HUDEP-2 (cell line): Measurements from ENCODE around the gene CD302.
"Not testable (repeated sequence)": the region's sequence is repeated elsewhere in the genome, so short reads cannot be mapped to it uniquely, and the experiment has no call there.

ENCODE experiments used
- DNase-seq, 76 experiments: peaks; one replicate each; lab custom pipeline; 2025; ENCODE audit not compliant: unreplicated experiment in 76 of 76; lab: John Stamatoyannopoulos, UW

Gene CD302

GRCh38 chr2:159797543-159798375 is at the start of gene CD302:
Gene CD302 (minus strand): TSS chr2:159798208. CDS start chr2:159798198, 10 bp downstream.
- DNase-seq, result peak in 16 of 76 experiments; percentile 3 to 25 (median 14)

GRCh38 chr2:159846564-159846963 is 48.6 kb upstream of the CD302 start:
- no peak for DNase-seq

- no peak for DNase-seq
These were observed 42.6 kb upstream of the CD302 start for GRCh38 chr2:159840616-159841015.

- no peak for DNase-seq
These were observed 34.9 kb upstream of the CD302 start for GRCh38 chr2:159832858-159833257.

GRCh38 chr2:159832026-159832425 is 34.0 kb upstream of the CD302 start:
- no peak for DNase-seq

- DNase-seq, result no peak
These were observed 31.4 kb upstream of the CD302 start for GRCh38 chr2:159829376-159829775.

GRCh38 chr2:159828738-159829137 is 30.7 kb upstream of the CD302 start:
- no peak for DNase-seq

- DNase-seq, result not testable (repeated sequence)
These were observed 24.4 kb upstream of the CD302 start for GRCh38 chr2:159822478-159822833.

GRCh38 chr2:159821775-159822477 is 23.9 kb upstream of the CD302 start:
- not testable (repeated sequence) for DNase-seq

GRCh38 chr2:159818940-159819339 is 20.9 kb upstream of the CD302 start:
- DNase-seq, result no peak

GRCh38 chr2:159817283-159817682 is 19.3 kb upstream of the CD302 start:
- no peak for DNase-seq

- DNase-seq, result no peak
These were observed 13.2 kb upstream of the CD302 start for GRCh38 chr2:159811232-159811631.

GRCh38 chr2:159808032-159808425 is 10.0 kb upstream of the CD302 start:
- DNase-seq, result no peak

GRCh38 chr2:159807183-159808031 is 9.4 kb upstream of the CD302 start:
- peak in 28 of 76 experiments; percentile 2 to 44 (median 12) for DNase-seq

GRCh38 chr2:159804941-159805340 is 6.9 kb upstream of the CD302 start:
- DNase-seq, result no peak

- DNase-seq, result no peak
These were observed 5.4 kb upstream of the CD302 start for GRCh38 chr2:159803235-159803962.

GRCh38 chr2:159802673-159803072 is 4.7 kb upstream of the CD302 start:
- DNase-seq, result no peak

- no peak for DNase-seq
These were observed 1.8 kb upstream of the CD302 start for GRCh38 chr2:159799833-159800232.

- no peak for DNase-seq
These were observed 343 bp upstream of the CD302 start for GRCh38 chr2:159798376-159798725.

- DNase-seq, result no peak
These were observed 824 bp downstream of the CD302 start for GRCh38 chr2:159797225-159797542.
